Measurements from ENCODE around the gene PIK3C2A.

DNA sequence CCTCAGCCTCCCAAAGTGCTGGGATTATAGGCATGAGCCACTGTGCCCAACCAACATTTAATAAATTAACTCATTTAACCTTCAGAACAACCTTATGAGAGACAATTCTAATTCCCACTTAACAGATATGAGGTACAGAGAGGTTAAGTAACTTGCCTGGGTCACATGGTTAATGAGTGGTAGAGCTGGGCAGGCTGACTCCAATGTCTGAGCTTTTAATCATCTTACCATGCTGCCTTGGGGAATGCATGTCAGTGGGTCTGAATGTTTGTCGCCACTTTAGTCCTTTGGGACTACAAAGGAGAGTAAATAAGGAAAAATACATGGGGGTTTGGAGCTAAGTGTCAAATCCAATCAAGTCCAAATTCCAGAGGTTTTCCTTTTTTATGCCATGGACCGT is 11.2 kb upstream of the PIK3C2A start:
- TF ChIP-seq CTCF (CRISPR knock-in tag; IDR thresholded peaks at IDR 0.05) (no peak), PAF1 (CRISPR knock-in tag; IDR thresholded peaks at IDR 0.05) (no peak)

Measured in HepG2 (cell line).